B cell (primary cell): ENCODE data around the gene IPO11.

Source experiments
- EZH2 ChIP-seq: IDR thresholded peaks from 2 replicates; pipeline ENCODE4 v1.6.1; 2012; ENCODE audit warnings: borderline replicate concordance, low read depth, mild to moderate bottlenecking, moderate library complexity, low read length; ENCODE audit not compliant: insufficient read depth, poor library complexity, severe bottlenecking
- TF ChIP-seq, protein P1 (sequence below): fragments of 200-600 bp; IDR thresholded peaks from one replicate; pipeline ENCODE4 v1.8.0; 2022; ENCODE audit warnings: antibody characterized with exemption, mild to moderate bottlenecking

- TF ChIP-seq, protein P1, sequence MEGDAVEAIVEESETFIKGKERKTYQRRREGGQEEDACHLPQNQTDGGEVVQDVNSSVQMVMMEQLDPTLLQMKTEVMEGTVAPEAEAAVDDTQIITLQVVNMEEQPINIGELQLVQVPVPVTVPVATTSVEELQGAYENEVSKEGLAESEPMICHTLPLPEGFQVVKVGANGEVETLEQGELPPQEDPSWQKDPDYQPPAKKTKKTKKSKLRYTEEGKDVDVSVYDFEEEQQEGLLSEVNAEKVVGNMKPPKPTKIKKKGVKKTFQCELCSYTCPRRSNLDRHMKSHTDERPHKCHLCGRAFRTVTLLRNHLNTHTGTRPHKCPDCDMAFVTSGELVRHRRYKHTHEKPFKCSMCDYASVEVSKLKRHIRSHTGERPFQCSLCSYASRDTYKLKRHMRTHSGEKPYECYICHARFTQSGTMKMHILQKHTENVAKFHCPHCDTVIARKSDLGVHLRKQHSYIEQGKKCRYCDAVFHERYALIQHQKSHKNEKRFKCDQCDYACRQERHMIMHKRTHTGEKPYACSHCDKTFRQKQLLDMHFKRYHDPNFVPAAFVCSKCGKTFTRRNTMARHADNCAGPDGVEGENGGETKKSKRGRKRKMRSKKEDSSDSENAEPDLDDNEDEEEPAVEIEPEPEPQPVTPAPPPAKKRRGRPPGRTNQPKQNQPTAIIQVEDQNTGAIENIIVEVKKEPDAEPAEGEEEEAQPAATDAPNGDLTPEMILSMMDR: no peak
- no peak for TF ChIP-seq EZH2
Measured at GRCh38 chr5:62581836-62582597, 169.5 kb downstream of the IPO11 start.
